IPS DF 19.7 (cell line): ENCODE data around the gene PPP4R3A.
"Not testable (repeated sequence)": the region's sequence is repeated elsewhere in the genome, so short reads cannot be mapped to it uniquely, and the experiment has no call there.

Experiments used
- DNase-seq: peaks from one replicate; pipeline ENCODE4 v3.0.0-alpha.2; 2013; ENCODE audit warnings: low read depth, low spot score

PPP4R3A gene

GRCh38 chr14:91409240-91409639, 100.9 kb downstream of the PPP4R3A start:
- DNase-seq, result not testable (repeated sequence)
